AG04449 (cell line): ENCODE measurements around the gene XPNPEP2.

Source experiments
- CTCF ChIA-PET: fragments of 350-600 bp; formaldehyde crosslinking; extraction: SDS; loops from one replicate; lab custom pipeline; 2021; ENCODE audit warnings: antibody characterized with exemption; lab: Yijun Ruan, JAX
- POLR2A ChIA-PET: fragments of 400-600, 350-600 bp; formaldehyde crosslinking; extraction: SDS; loops from one replicate; lab custom pipeline; 2020; ENCODE audit warnings: antibody characterized with exemption, inconsistent platforms; lab: Yijun Ruan, JAX
- DNase-seq: peaks from one replicate; pipeline ENCODE4 v3.0.0-alpha.2; 2010; ENCODE audit warnings: low read depth, low spot score
- H3K4me3 ChIP-seq: 2 replicates; pipeline ENCODE4 v1.5.1; 2011; ENCODE audit warnings: low read depth, mild to moderate bottlenecking, control low read depth, low read length
- TF ChIP-seq, protein P1 (sequence below): IDR thresholded peaks from one replicate; pipeline ENCODE4 v1.5.1; 2011; ENCODE audit warnings: mild to moderate bottlenecking, moderate library complexity, low read length, control low read depth, inconsistent platforms; ENCODE audit not compliant: insufficient read depth; ENCODE audit errors: missing control alignments

The XPNPEP2 gene

DNA sequence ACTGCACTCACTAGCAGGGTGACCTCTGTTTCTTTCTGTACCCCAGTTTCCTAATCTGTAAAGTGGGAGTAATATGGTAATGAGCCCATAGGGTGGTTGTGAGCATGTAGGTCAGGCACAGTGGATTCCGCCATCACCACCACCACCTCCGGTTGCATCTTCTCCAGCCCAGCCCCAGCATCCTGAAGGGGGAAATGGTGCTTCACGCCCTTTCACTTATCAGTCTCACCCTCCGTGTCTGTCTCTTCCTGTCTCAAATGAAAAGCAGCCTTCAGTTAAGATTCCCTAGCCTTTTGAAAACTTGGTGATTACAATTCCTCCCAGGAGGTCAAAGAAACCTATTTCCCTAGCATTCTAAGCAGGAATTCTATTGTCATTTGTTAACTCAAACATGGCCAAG, 16.9 kb upstream of the XPNPEP2 start:
- ChIA-PET CTCF (interaction anchor here (1.5 kb wide), 1 partner anchor 84 kb away, joined by 10 read pairs; no protein-coding TSS in a partner anchor), POLR2A (no interaction called here)
- TF ChIP-seq, protein P1, sequence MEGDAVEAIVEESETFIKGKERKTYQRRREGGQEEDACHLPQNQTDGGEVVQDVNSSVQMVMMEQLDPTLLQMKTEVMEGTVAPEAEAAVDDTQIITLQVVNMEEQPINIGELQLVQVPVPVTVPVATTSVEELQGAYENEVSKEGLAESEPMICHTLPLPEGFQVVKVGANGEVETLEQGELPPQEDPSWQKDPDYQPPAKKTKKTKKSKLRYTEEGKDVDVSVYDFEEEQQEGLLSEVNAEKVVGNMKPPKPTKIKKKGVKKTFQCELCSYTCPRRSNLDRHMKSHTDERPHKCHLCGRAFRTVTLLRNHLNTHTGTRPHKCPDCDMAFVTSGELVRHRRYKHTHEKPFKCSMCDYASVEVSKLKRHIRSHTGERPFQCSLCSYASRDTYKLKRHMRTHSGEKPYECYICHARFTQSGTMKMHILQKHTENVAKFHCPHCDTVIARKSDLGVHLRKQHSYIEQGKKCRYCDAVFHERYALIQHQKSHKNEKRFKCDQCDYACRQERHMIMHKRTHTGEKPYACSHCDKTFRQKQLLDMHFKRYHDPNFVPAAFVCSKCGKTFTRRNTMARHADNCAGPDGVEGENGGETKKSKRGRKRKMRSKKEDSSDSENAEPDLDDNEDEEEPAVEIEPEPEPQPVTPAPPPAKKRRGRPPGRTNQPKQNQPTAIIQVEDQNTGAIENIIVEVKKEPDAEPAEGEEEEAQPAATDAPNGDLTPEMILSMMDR: no peak
- no peak for DNase-seq
- H3K4me3 ChIP-seq: no peak overlapping the region

DNA sequence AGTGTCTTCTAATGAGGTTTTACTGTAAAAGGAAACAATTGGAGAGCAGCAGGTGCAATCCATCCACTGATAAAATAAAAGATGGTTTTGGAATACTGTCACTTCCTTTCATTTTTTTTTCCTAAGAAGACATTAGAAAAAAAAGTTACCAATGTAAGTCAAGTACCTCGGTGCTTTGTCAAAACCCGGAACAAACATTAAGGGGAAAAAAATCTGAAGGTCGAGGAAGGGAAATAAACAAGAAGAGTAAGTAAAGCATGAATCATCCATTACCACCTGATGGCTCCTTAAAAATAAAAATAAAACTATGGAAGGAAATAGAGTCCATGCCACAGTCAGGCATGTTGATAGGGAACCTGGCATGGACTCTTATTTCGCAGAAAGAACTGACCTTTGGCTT, 15.3 kb upstream of the XPNPEP2 start:
- ChIA-PET POLR2A (no interaction called here), CTCF (interaction anchor here (1.0 to 8.2 kb wide), 4 partner anchors 86 to 118 kb away, joined by 3 to 260 read pairs (median 14); no protein-coding TSS in a partner anchor)
- H3K4me3 ChIP-seq: no peak overlapping the region
- TF ChIP-seq, protein P1: no peak
- DNase-seq: no peak

DNA sequence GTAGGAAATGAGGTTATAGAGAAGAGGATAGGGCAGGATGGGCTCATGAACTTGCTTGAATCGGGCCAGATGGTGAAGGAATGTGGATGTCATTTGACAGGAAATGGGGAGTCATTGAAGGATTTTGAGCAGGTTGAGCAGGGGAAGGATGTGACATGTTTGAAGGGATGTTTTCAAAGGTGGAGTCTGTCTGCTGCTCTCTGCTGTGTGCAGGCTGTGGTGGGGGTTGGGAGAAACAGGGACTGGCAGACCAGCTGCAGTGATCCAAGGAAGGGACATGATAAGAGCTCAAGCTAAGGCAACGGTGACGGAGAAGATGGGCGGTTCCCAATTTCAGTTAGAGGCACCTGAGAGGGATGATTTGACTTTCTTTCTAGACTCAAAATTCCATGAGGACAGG, 14.0 kb upstream of the XPNPEP2 start:
- H3K4me3 ChIP-seq: no peak overlapping the region
- ChIA-PET CTCF (interaction anchor here (0.6 to 8.2 kb wide), 11 partner anchors 8 to 344 kb away, joined by 4 to 260 read pairs (median 16); partner anchors contain the start of genes APLN and XPNPEP2), POLR2A (no interaction called here)
- DNase-seq: no peak
- TF ChIP-seq, protein P1: no peak

DNA sequence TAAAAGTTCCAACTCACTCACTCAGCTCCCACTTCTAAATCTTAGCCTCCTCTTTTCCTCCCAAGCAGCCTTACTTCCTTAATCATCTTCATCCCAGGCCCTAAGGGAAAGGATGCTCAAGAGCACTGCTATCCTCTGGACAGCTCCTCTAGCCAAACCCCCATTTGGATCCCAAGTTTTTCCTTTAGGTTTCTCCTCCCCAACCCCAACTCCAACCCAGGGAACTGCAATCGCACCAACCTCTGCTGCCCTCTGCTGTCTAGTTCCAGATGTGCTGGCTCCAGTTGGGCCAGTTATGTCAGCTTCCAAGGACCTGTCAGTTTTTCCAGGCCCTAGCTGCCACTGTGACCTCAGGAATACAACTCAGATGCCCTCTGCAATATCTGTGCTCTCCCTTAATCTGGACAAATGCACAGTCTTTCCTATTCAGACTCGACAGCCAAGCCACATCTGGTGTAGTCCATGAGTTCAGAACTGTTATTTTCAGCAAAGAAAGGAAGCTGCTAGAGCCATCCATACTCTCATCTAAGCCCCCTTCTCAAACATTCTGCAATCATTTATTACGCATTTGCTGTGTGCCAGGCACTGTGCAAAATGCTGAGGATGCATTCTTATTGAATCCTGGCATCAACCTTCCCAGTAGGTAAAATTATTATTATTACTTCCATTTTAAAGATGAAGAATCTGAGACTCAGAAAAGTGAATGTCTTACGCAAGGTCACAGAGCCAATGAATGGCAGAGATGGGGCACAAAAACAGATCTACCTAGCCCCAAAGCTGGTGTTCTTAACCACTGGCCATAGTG, 12.3 kb upstream of the XPNPEP2 start:
- POLR2A ChIA-PET: no interaction called here
- no peak overlapping the region for H3K4me3 ChIP-seq
- CTCF ChIA-PET: interaction anchor here (0.6 to 8.2 kb wide), 34 partner anchors 9 to 180 kb away, joined by 3 to 260 read pairs (median 5); partner anchors contain the start of genes APLN, UTP14A and XPNPEP2
- TF ChIP-seq, protein P1: peak; percentile 75
- no peak for DNase-seq

DNA sequence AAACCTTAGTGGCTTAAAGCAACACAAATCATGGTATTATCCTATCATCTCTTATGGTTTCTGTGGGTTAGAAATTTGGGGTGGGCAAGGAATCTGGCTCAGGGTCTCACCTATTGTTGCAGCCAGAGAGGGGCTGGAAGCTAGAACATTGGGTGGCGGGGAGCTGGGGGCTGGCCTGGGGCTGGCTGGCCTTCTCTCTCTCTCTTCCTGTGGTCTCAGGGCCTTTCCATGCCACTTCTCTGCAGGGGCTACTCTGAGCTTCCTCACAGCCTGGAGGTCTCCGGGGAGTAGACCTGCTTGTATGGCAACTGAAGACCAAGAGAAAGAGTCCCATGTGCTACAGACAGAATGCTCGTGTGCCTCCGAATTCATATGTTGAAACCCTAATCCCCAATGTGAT, 10.7 kb upstream of the XPNPEP2 start:
- TF ChIP-seq, protein P1: no peak
- DNase-seq: no peak
- ChIA-PET CTCF (interaction anchor here (1.2 to 8.2 kb wide), 5 partner anchors 9 to 123 kb away, joined by 4 to 260 read pairs (median 47); partner anchors contain the start of gene XPNPEP2), POLR2A (no interaction called here)
- no peak overlapping the region for H3K4me3 ChIP-seq

DNA sequence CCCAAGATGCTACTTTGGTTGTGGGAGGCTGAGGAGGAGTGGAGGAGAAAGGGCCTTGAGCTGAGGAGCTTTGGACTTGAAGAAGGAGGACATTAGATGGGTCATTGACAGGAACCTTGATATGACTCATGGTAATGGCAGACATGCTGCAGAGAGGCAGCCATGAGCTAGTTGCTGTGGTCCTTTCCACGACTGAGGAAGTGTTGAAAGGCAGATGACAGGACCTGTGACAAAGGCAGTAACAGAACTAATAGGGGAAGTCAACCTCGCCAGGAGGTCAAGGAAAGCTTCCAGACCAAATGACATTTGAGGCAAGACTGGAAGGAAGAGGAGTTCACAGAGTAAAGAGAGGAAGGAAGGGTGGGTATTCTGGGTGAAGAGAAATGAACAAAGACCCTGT, 7.6 kb upstream of the XPNPEP2 start:
- TF ChIP-seq, protein P1: no peak
- no peak overlapping the region for H3K4me3 ChIP-seq
- ChIA-PET CTCF (interaction anchor here (2.1 to 8.2 kb wide), 2 partner anchors 94 to 123 kb away, joined by 9 to 260 read pairs; no protein-coding TSS in a partner anchor), POLR2A (no interaction called here)
- DNase-seq: no peak
